Left hindlimb (tissue), 1 donor: ENCODE results near the gene TMEM170B.

Experiments
- DNase-seq: peaks from one replicate; pipeline ENCODE4 v3.0.0-alpha.2; 2018

The TMEM170B gene

GRCh38 chr6:11537229-11538051 is at the start of gene TMEM170B:
Gene TMEM170B (plus strand): TSS chr6:11537749. CDS start chr6:11538278, 529 bp downstream.
- DNase-seq, result peak; percentile 95

GRCh38 chr6:11490996-11491395 is 46.6 kb upstream of the TMEM170B start:
- DNase-seq, result no peak

GRCh38 chr6:11491596-11492463 is 45.7 kb upstream of the TMEM170B start:
- DNase-seq, result no peak

- DNase-seq, result no peak
Measured at GRCh38 chr6:11492464-11493290, 44.9 kb upstream of the TMEM170B start.

GRCh38 chr6:11493974-11494373 is 43.6 kb upstream of the TMEM170B start:
- DNase-seq, result no peak

- no peak for DNase-seq
Measured at GRCh38 chr6:11494786-11495564, 42.6 kb upstream of the TMEM170B start.

- no peak for DNase-seq
Measured at GRCh38 chr6:11495565-11496145, 41.9 kb upstream of the TMEM170B start.

GRCh38 chr6:11496152-11497060 is 41.1 kb upstream of the TMEM170B start:
- DNase-seq, result peak; percentile 83

- DNase-seq, result no peak
Measured at GRCh38 chr6:11497107-11497506, 40.4 kb upstream of the TMEM170B start.

GRCh38 chr6:11497881-11498280 is 39.7 kb upstream of the TMEM170B start:
- DNase-seq, result no peak

GRCh38 chr6:11500008-11500407 is 37.5 kb upstream of the TMEM170B start:
- DNase-seq, result no peak

- no peak for DNase-seq
Measured at GRCh38 chr6:11509471-11509870, 28.1 kb upstream of the TMEM170B start.

GRCh38 chr6:11514672-11515071 is 22.9 kb upstream of the TMEM170B start:
- DNase-seq, result no peak

- DNase-seq, result no peak
Measured at GRCh38 chr6:11515763-11516162, 21.8 kb upstream of the TMEM170B start.

GRCh38 chr6:11522812-11523605 is 14.5 kb upstream of the TMEM170B start:
- DNase-seq, result no peak

GRCh38 chr6:11525468-11526155 is 11.9 kb upstream of the TMEM170B start:
- no peak for DNase-seq

- DNase-seq, result no peak
Measured at GRCh38 chr6:11526156-11526505, 11.4 kb upstream of the TMEM170B start.

GRCh38 chr6:11527274-11527870 is 10.2 kb upstream of the TMEM170B start:
- DNase-seq, result no peak

- no peak for DNase-seq
Measured at GRCh38 chr6:11528996-11529395, 8.6 kb upstream of the TMEM170B start.
